Central memory CD8-positive, alpha-beta T cell (primary cell): ENCODE measurements around the gene ITGA3.

Source experiments
- ATAC-seq: fragments of 150-1000 bp; cut with Tn5 transposase; replicated peaks from 2 replicates; pipeline ENCODE4 v1.10.0; 2022; ENCODE audit warnings: mild to moderate bottlenecking, moderate FRiP score, moderate number of reproducible peaks; ENCODE audit not compliant: poor library complexity, severe bottlenecking; ENCODE audit errors: extremely low read depth
- DNase-seq, 2 donors: peaks; one replicate each; pipeline ENCODE4 v3.0.0; 2021; ENCODE audit warnings: low spot score in 2 of 2
- H3K27ac Mint-ChIP-seq: one replicate; pipeline ENCODE4 v1.8.0; 2022; ENCODE audit warnings: low read depth, mild to moderate bottlenecking, moderate library complexity, mixed read lengths
- H3K27me3 Mint-ChIP-seq: one replicate; pipeline ENCODE4 v1.8.0; 2022; ENCODE audit warnings: mixed read lengths
- H3K36me3 Mint-ChIP-seq: one replicate; pipeline ENCODE4 v1.8.0; 2022; ENCODE audit warnings: mild to moderate bottlenecking, moderate library complexity, mixed read lengths; ENCODE audit not compliant: insufficient read depth
- H3K4me1 Mint-ChIP-seq: one replicate; pipeline ENCODE4 v1.8.0; 2022; ENCODE audit warnings: mixed read lengths
- H3K4me3 Mint-ChIP-seq: one replicate; pipeline ENCODE4 v1.8.0; 2022; ENCODE audit warnings: mild to moderate bottlenecking, moderate library complexity, mixed read lengths
- H3K9me3 Mint-ChIP-seq: one replicate; pipeline ENCODE4 v1.8.0; 2022; ENCODE audit warnings: mixed read lengths

The ITGA3 gene

GRCh38 chr17:50072130-50072529, 16.2 kb downstream of the ITGA3 start:
- H3K27ac Mint-ChIP-seq: peak overlapping the region; percentile 19
- no peaks in the 10 kb centered on the region for H3K4me1 Mint-ChIP-seq
- H3K36me3 Mint-ChIP-seq: peaks cover 2% of the 10 kb centered on the region
- DNase-seq (no peak), ATAC-seq (no peak)
- no peak overlapping the region for H3K4me3 Mint-ChIP-seq
- no peaks in the 10 kb centered on the region for H3K27me3 Mint-ChIP-seq
- no peaks in the 10 kb centered on the region for H3K9me3 Mint-ChIP-seq

GRCh38 chr17:50072925-50073324, 17.0 kb downstream of the ITGA3 start:
- Mint-ChIP-seq H3K27ac (no peak overlapping the region), H3K4me1 (no peaks in the 10 kb centered on the region), H3K9me3 (no peaks in the 10 kb centered on the region), H3K36me3 (peaks cover 2% of the 10 kb centered on the region), H3K4me3 (no peak overlapping the region), H3K27me3 (no peaks in the 10 kb centered on the region)
- no peak for DNase-seq
- no peak for ATAC-seq

GRCh38 chr17:50074227-50074626, 18.3 kb downstream of the ITGA3 start:
- no peak for DNase-seq
- H3K9me3 Mint-ChIP-seq: no peaks in the 10 kb centered on the region
- H3K27me3 Mint-ChIP-seq: no peaks in the 10 kb centered on the region
- no peak for ATAC-seq
- no peaks in the 10 kb centered on the region for H3K4me1 Mint-ChIP-seq
- H3K4me3 Mint-ChIP-seq: no peak overlapping the region
- no peak overlapping the region for H3K27ac Mint-ChIP-seq
- peaks cover 2% of the 10 kb centered on the region for H3K36me3 Mint-ChIP-seq

DNA sequence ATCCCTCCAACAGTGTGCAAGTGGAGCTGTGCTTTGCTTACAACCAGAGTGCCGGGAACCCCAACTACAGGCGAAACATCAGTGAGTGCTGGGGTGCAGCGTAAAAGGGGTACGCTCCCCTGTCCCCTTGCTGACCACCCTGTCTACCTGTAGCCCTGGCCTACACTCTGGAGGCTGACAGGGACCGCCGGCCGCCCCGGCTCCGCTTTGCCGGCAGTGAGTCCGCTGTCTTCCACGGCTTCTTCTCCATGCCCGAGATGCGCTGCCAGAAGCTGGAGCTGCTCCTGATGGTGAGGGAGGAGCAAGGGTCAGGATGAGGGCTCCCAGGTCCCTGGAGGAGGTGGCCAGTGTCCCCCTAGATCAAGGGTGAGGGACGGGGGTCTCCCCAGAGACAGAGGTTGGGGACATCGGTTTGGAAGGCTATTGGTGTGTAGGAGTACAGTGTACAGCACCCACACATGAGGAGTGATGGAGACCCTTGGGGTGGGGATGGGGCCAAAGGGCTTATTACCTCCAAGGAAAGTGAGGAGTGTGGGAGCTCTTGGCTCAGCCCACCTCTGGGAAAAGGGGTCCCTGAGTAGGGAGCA, 19.6 kb downstream of the ITGA3 start:
- Mint-ChIP-seq H3K27ac (no peak overlapping the region), H3K4me1 (no peaks in the 10 kb centered on the region), H3K9me3 (no peaks in the 10 kb centered on the region), H3K36me3 (peaks cover 2% of the 10 kb centered on the region), H3K27me3 (no peaks in the 10 kb centered on the region), H3K4me3 (no peak overlapping the region)
- ATAC-seq: no peak
- no peak for DNase-seq

- ATAC-seq (no peak), DNase-seq (no peak)
- H3K27me3 Mint-ChIP-seq: no peaks in the 10 kb centered on the region
- H3K4me1 Mint-ChIP-seq: no peaks in the 10 kb centered on the region
- no peak overlapping the region for H3K4me3 Mint-ChIP-seq
- no peak overlapping the region for H3K27ac Mint-ChIP-seq
- H3K36me3 Mint-ChIP-seq: peaks cover 2% of the 10 kb centered on the region
- no peaks in the 10 kb centered on the region for H3K9me3 Mint-ChIP-seq
Observed at GRCh38 chr17:50076221-50076590, 20.3 kb downstream of the ITGA3 start.

- H3K4me1 Mint-ChIP-seq: no peaks in the 10 kb centered on the region
- ATAC-seq (no peak), DNase-seq (no peak)
- no peaks in the 10 kb centered on the region for H3K27me3 Mint-ChIP-seq
- H3K9me3 Mint-ChIP-seq: no peaks in the 10 kb centered on the region
- no peak overlapping the region for H3K27ac Mint-ChIP-seq
- H3K4me3 Mint-ChIP-seq: no peak overlapping the region
- H3K36me3 Mint-ChIP-seq: peaks cover 4% of the 10 kb centered on the region
Observed at GRCh38 chr17:50076591-50077235, 20.8 kb downstream of the ITGA3 start.

- Mint-ChIP-seq H3K36me3 (peaks cover 4% of the 10 kb centered on the region), H3K4me1 (no peaks in the 10 kb centered on the region), H3K4me3 (no peak overlapping the region), H3K27ac (no peak overlapping the region), H3K27me3 (no peaks in the 10 kb centered on the region), H3K9me3 (no peaks in the 10 kb centered on the region)
- DNase-seq: no peak
- no peak for ATAC-seq
Observed at GRCh38 chr17:50078430-50078829, 22.5 kb downstream of the ITGA3 start.

DNA sequence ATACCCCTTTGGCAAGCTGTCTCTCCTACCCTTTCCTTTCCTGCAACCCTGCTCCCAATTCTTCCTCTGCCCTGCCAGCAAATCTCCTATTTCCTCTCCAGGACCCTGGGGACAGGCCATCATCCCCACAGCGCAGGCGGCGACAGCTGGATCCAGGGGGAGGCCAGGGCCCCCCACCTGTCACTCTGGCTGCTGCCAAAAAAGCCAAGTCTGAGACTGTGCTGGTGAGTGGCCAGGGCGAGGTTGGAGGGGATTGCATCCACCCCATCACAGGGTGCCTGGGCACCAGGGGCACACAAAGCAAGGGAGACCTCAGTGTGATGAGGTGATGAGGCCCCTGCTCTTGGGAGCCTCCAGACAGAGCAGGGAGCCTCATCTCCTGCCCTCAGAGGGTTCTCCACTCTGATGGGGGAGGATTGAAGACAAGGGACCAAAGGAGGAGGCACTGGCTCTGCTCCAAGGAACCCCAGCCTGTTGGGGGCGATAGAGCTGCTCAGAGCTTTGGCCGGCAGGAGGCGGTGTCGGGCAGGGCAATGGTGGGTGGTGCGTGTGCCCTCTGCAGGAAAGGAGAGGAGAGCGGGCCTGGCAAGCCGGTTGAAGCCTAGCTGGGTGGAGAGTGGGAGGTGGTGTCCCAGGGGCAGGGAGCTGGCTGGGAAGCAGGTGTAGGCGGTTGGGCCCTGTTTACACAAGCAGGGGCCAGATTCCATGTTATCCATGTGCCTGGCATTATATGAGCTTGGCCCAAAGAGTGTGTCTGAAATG, 23.6 kb downstream of the ITGA3 start:
- Mint-ChIP-seq H3K4me1 (no peaks in the 10 kb centered on the region), H3K4me3 (no peak overlapping the region), H3K9me3 (no peaks in the 10 kb centered on the region), H3K36me3 (peaks cover 2% of the 10 kb centered on the region), H3K27ac (no peak overlapping the region), H3K27me3 (no peaks in the 10 kb centered on the region)
- DNase-seq: no peak
- ATAC-seq: no peak

DNA sequence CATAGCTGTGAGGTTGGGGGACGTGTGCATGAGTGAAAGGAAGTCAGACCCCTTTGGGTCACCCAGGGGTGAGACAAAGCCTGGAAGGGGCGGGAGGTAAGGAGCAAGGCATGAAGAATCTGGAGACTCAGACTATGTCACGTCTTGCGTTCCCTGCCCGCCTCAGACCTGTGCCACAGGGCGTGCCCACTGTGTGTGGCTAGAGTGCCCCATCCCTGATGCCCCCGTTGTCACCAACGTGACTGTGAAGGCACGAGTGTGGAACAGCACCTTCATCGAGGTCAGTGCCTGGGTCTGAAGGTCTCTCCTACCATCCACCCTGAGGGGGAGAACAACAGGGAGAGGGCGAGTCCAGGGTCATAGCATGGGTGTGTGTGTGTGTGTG, 24.2 kb downstream of the ITGA3 start:
- DNase-seq (no peak), ATAC-seq (no peak)
- Mint-ChIP-seq H3K36me3 (peaks cover 4% of the 10 kb centered on the region), H3K9me3 (no peaks in the 10 kb centered on the region), H3K27me3 (no peaks in the 10 kb centered on the region), H3K4me3 (no peak overlapping the region), H3K4me1 (no peaks in the 10 kb centered on the region), H3K27ac (no peak overlapping the region)

GRCh38 chr17:50080827-50081226, 24.9 kb downstream of the ITGA3 start:
- Mint-ChIP-seq H3K36me3 (peaks cover 4% of the 10 kb centered on the region), H3K27ac (no peak overlapping the region), H3K9me3 (no peaks in the 10 kb centered on the region), H3K4me1 (no peaks in the 10 kb centered on the region), H3K4me3 (no peak overlapping the region), H3K27me3 (no peaks in the 10 kb centered on the region)
- DNase-seq (no peak), ATAC-seq (no peak)

DNA sequence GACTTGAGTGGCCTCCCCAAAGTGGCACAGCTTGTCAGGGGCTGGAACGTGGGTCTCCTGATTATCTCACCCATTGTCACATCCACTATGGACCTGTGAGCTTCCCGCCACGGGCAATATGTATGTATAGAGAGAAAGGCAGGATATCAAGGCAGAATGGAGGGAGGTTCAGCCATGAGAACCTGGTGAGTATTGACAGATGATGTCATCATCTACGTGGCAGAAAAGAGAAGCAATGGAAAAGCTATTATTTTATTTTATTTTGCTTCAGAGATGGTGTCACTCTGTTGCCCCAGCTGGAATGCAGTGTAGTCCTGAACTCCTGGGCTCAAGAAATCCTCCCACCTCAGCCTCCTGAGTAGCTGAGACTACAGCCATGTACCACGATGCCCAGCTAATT, 25.8 kb downstream of the ITGA3 start:
- ATAC-seq (no peak), DNase-seq (no peak)
- no peaks in the 10 kb centered on the region for H3K9me3 Mint-ChIP-seq
- no peaks in the 10 kb centered on the region for H3K4me1 Mint-ChIP-seq
- peaks cover 4% of the 10 kb centered on the region for H3K36me3 Mint-ChIP-seq
- no peaks in the 10 kb centered on the region for H3K27me3 Mint-ChIP-seq
- H3K4me3 Mint-ChIP-seq: no peak overlapping the region
- no peak overlapping the region for H3K27ac Mint-ChIP-seq

GRCh38 chr17:50087246-50087911, 31.5 kb downstream of the ITGA3 start:
- Mint-ChIP-seq H3K36me3 (peaks cover 4% of the 10 kb centered on the region), H3K4me3 (no peak overlapping the region), H3K4me1 (no peaks in the 10 kb centered on the region), H3K27me3 (no peaks in the 10 kb centered on the region), H3K27ac (no peak overlapping the region), H3K9me3 (no peaks in the 10 kb centered on the region)
- DNase-seq: peak; percentile 54 to 72
- ATAC-seq: peak; percentile 83
